ENCODE data around the gene TMEM54.

The TMEM54 gene, protein sequence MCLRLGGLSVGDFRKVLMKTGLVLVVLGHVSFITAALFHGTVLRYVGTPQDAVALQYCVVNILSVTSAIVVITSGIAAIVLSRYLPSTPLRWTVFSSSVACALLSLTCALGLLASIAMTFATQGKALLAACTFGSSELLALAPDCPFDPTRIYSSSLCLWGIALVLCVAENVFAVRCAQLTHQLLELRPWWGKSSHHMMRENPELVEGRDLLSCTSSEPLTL

DNA sequence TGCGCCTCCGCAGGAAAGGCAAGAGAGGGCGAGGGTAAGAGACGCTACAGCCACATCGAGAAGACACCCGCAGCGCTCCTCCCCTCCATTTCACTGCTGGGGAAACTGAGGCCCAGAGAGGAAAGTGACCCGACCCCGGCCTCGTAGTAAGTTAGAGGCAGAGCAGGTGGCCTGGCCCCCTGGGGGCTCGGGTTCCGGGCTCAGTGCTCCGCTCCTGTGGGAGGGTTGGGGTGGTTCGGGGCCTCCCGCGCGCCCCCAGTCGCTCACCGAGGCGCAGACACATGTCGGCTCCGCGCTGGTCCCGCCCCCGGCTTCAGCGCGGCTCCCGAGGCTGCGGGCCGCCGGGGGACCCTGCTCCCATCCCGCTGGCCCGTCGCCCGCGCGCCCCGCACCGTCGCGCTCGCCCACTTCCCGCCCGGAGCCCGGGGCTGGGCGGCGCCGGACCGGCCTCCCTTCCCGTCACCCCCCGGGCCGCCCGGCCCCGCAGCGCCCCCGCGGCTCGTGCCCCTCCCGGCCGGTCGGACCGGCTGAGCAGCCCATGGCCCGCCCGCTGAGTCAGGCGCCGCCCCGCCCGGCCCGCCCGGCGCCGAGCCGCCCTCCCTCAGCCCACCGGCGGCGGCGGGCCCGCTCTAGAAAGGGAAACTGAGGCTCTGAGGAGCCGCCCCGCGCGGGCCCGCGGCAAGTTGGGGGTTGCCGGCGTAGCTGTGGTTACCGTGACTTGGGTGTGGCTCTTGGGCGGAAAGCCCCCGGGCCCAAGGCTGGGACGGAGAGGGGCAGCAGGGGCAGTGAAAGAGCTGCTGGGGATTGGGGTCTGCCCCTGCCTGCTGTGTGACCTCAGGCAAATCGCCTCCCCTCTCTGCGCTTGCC is at the start of gene TMEM54:
Gene TMEM54, minus strand, starts transcription at position 434 of the 867 bp plus-strand sequence. Its CDS starts 151 bp downstream, at position 283.
- H3K27ac ChIP-seq: peak within 1 kb of the TSS in 20 of 21 experiments; percentile 59 to 88 (median 80)

DNA sequence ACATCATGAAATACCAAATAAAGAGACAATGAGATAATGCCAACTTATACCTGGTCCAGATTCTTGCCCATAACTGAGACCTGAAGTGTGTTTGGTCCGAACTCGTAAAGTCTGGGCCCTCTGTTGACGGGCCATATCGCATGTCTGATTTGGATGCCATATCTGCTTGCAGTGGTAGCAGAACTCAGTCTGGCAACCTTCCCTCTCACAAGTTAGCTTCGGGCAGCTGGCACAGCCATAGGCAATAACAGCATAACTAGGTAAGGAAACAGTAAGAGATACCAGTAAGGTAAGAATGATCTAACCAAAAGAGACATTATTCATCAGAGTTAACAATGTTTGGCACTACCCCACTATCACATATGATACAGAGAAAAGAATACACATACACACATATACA is 48.3 kb upstream of the TMEM54 start:
- peak overlapping the region in 4 of 21 experiments; percentile 6 to 73 (median 62) for H3K27ac ChIP-seq
- no peak overlapping the region for H3K4me3 ChIP-seq

More for the DNA sequence above, at the start of gene TMEM54:
- peak within 1 kb of the TSS; percentile 51 to 69 (median 59) for H3K4me3 ChIP-seq

DNA sequence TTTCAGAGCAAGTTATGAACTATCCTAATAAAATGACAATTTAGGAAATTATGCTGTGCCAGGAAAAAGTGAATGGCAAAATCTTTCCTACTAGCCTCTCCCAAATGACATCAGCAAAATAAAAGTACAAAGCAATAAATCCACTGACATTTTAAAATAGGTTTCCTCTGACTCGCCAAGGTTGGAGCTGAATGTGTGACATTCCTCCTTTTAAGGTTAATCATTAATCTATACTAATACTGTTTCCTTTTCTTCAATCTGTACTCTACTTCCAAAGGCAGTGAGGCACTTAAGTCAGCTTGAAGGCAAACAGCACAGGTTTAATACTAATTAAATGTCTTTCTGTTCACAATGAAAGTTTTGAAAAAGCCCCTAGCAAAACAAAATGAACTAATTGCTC is 47.7 kb upstream of the TMEM54 start:
- H3K4me3 ChIP-seq: no peak overlapping the region

DNA sequence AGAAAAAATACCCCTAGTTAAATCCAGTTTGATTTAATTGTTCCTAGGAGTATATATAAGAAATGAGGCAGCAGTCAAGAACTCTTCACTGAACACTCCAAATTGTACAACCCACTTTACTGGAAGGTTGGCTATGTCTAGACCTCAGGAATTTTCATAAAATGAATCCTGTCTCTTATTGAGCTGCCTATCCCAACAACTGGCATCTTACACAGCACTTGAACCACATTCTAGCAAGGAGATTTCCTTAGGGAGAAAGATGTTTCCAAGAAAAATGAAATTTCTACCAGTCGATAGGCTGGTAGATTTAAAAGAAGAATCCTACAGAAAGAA is 47.2 kb upstream of the TMEM54 start:
- H3K4me3 ChIP-seq: no peak overlapping the region
- peak overlapping the region in 4 of 21 experiments; percentile 63 to 73 (median 68) for H3K27ac ChIP-seq

More for the DNA sequence above, 47.7 kb upstream of the TMEM54 start:
- H3K27ac ChIP-seq: peak overlapping the region in 5 of 21 experiments; percentile 6 to 73 (median 64)

DNA sequence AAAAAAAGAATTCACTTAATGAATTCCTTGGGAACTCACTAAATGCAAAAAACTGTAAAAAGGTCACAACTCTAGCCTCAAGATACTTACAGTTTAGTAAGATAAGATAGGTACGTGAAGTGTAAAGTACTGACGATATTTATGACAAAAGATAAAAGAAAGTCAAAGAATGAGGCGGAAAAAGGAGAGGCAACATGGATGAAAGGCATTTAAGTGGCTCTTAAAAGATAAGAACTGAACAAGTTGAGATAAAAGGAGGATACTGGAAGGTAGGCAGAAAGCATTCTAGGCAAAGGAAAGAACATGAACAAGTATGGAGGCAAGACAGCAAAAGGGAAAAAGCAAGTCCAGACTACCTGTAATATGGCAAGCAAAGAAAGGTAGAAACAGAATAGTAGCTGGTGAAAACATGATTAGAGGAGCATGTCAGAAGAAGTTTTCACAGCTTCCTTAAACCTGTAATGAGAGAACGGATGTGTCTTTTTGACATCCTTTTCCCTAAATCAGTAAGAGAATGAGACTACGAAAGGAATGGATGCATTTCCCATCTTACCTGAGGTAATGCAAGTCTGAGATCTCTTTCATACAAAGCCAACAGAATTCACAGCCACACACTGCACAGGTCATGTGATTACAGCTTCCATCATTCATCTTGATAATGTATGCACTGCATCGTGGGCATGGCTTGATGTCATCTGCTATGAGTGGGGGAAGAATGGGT is 46.6 kb upstream of the TMEM54 start:
- peak overlapping the region in 4 of 21 experiments; percentile 63 to 73 (median 68) for H3K27ac ChIP-seq

DNA sequence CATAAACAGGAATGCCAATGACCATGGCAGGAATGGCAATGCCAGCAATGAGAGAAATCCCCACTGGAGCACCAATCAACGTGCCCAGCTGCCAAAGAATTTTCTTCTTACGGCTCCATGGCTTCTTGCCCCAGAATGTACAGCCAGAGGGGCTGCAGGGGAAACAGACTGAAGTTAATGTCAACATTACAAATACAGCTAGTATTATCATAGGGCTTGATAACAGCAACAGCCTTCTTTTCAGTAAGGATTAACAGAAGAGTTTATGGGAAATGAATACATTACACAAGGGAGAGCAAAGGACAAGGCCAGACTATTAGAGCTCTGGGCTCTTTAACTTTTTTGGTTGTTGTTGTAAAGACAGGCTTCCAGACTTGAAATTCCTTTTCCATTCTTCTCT is 45.2 kb upstream of the TMEM54 start:
- no peak overlapping the region for H3K4me3 ChIP-seq

More for the DNA sequence above, 46.6 kb upstream of the TMEM54 start:
- no peak overlapping the region for H3K4me3 ChIP-seq

DNA sequence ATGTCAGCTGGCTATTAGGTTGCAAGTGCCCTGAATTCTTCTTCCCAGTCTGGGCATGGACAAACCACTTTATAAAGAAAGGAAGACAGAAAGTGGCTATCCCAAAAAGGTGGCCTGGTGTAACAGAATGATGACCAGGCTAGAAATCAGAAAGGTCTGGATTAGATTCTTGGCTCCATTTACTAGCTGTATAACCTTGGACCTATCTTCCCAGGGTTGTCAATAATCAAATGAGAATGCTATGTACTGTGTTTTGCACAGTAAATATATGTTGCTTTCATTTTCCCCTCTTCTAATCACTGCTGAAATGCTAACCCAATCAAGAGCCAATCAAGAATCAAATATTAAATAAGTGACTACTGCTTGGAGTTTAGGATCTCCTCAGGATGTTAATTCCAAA is 43.0 kb upstream of the TMEM54 start:
- Histone ChIP-seq H3K27ac (no peak overlapping the region), H3K4me3 (no peak overlapping the region)

More for the DNA sequence above, 45.2 kb upstream of the TMEM54 start:
- H3K27ac ChIP-seq: peak overlapping the region in 3 of 21 experiments; percentile 5 to 50 (median 14)

DNA sequence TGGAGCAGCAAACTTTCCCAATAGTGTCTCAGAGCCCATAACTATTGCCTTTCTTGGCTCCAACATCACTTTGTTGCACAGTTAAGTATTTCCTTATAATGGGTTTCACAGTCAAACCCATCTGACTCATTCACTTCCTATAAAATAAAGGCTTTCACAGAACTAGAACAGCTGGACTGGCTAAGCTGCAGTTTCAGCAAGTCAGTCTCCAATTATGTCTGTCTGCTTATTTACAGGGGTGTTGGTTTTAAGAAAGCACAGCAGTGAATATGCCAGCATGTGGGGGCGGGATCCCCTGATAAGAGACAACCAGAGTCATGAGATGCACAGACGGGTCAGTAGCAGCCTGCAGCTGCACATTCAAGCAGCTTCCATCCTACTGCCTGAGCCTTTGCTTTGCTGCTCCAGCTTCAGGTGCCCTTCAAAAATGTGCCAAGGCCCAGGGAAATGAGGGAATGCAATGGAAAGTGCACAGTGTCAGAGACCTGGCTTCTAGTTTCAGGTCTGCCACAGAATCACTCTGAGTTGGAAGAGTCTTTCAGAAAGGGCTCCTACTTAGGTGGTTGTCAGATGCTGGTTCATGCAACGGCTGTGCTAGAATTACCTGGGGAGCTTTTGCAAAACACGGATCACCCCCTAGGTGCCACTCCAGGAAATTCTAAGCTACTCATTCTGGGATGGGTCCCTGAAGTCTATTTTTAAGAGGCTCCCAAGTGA is 38.6 kb upstream of the TMEM54 start:
- Histone ChIP-seq H3K27ac (peak overlapping the region in 16 of 21 experiments; percentile 10 to 66 (median 49)), H3K4me3 (no peak overlapping the region)

DNA sequence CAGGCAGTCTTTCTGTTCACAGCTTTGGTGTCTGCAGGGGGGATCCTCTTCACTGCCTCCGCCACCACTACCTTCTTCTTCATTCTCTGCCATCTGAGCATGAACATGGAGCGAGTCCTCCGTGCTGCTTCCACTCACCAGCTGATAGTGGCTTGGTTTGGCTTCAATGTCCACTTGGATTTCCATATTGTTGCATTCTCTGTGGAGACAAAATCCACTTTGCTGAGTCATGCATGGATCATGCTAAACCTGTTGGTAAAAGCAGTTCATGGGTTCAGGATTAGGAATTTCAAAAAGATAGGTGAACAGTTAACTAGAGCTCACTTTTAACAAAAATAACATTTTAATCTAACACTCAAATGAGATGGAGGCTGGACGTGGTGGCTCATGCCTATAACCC is 35.9 kb upstream of the TMEM54 start:
- Histone ChIP-seq H3K4me3 (no peak overlapping the region), H3K27ac (no peak overlapping the region)

DNA sequence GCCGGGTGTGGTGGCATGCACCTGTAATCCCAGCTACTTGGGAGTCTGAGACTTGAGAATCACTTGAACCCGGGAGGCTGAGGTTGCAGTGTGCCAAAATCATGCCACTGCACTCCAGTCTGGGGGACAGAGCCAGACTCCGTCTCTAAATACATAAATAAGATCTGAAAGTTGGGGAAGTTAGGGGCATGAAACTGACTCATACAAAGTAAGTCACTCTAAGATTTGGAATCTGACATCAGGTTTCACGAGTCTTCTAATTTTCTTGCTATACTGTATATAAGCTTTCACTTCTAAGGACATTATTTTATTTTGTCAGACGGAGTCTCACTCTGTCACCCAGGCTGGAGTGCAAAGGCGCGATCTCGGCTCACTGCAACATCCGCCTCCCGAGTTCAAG is 33.3 kb upstream of the TMEM54 start:
- peak overlapping the region in 8 of 21 experiments; percentile 11 to 51 (median 30) for H3K27ac ChIP-seq
- H3K4me3 ChIP-seq: no peak overlapping the region

DNA sequence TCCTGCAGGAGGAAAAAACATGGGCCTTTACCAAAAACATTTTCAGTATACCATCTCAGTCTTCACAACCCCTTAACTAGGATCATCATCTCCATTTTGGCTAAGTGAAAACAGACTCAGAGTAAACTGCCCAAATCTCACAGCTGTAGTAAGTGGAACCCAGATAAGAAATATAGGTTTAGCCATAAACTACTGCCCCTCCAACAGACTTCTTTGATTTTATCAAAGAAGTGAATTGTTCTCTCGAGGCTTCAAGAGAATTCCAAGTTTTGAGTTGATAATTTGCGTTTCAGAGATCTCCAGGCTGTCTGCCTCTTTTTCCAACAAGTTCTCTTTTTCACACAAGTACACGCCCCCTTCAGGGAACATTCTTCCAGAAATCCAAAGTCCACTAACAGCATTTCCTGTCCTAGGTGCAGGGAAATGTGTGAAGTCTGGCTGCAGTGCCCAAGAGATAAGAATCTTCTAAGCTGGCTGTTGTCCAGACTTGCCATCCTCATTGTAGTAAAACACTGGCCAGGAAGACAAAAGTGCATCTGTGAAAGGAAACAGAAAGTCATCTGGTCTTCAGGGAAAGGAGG is 32.6 kb upstream of the TMEM54 start:
- Histone ChIP-seq H3K27ac (peak overlapping the region in 10 of 21 experiments; percentile 11 to 51 (median 25)), H3K4me3 (no peak overlapping the region)

DNA sequence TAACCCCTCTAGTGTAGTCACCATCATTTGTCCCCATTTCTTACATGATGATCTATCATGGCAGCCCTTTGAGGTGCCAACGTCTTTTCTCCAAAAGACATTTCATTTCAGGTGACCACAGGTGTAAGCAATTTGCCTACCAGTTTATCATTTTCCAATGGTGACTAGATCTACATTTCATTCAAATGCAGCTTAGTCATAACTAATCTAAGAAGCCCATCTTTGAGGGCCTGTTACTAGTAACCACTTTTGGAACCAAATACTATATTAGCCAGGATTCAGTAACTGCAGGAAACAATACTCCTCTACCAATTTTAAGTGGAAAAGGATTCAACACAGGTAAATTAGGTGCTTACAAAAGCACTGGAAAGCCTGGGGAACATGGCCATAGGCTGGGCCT is 30.6 kb upstream of the TMEM54 start:
- H3K4me3 ChIP-seq: no peak overlapping the region
- H3K27ac ChIP-seq: no peak overlapping the region

DNA sequence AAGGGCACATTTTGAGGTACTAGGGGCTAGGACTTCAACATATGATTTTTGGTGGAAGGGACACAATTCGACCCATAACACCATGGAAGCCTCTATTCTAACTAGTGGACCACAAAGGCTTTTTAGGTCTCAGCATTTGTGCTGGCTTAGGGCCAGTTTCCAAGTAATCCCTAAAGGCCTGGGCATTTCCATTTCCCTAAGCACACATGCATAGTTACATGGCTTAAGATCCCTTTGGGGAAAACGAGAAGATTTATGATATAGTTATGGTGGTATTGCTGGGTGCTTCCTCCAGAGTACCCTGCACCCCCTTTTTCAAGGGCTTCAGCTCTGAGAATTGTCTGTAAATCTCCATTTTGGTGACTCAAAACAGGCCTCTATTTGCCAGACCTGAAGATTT is 28.2 kb upstream of the TMEM54 start:
- Histone ChIP-seq H3K4me3 (no peak overlapping the region), H3K27ac (no peak overlapping the region)

DNA sequence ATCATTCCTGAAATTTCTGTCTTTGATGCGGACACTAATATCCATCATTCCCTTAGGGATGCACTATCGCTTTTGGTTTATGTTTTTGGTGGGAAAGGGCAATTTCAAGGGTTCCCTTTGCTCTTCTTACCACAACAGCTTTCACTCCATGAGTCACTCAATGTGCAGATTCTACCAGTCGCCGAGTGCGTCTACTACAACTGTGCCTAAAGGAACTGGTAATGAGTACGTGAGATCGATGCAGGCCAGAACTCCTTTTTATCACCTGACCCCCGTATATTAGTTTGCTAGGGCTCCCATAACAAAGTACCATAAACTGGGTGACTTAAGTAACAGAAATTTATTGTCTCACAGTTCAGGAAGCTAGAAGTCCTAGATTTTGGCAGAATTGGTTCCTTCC is 27.5 kb upstream of the TMEM54 start:
- no peak overlapping the region for H3K27ac ChIP-seq
- H3K4me3 ChIP-seq: no peak overlapping the region

DNA sequence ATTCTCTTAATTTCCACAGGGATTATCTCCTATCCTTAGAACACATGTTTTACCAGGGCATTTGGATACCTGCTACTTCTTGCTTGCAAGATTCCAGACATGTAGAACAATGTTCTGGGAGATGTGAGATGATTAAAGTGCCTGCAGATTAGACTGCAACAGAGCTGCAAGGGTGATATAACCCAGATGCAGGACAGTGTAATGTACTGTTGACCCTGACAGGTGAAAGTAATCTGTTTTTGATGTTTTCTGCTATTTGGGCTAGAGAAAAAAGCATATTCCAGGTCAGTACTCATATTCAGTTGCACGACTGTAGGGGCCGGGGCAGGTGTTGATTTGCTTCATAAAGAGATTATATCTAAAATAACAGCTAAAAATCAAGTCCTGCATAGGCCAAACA is 27.1 kb upstream of the TMEM54 start:
- no peak overlapping the region for H3K4me3 ChIP-seq

DNA sequence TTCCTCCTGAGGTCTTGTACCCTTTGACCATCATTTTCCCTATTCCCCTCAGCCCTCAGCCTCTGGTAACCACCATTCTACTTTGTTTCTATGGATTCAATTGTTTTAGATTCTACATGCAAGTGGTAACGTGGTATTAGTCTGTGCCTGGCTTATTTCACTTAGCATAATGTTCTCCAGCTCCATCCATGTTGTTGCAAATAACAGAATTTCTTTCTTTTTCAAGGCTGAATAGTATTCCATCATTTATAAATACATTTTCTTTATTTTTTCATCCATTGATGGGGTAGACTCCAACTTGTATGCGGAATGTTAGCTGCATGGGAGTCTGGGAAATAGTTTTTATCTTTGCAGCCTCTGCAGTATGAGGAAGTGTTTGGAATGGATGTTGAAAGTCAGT is 26.3 kb upstream of the TMEM54 start:
- Histone ChIP-seq H3K4me3 (no peak overlapping the region), H3K27ac (no peak overlapping the region)

More for the DNA sequence above, 27.1 kb upstream of the TMEM54 start:
- H3K27ac ChIP-seq: no peak overlapping the region

DNA sequence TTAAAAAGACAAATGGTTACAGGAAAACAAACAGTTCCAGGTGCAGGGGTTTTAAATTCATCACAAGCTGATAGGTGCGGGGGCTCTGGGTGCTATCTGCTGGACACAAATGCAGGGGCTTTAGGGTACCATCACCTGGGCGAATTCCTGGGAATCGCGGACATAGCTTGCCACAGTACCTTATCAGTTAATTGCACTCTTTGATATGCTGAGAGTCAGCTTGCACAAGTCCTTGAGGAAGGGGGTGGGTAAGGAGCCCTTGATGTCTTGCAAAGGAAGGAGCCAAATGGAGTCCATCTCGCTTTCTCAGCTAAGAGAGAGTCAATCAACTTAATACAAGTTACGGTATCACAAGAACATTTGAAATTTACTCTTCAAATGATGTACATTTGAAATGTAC is 25.4 kb upstream of the TMEM54 start:
- no peak overlapping the region for H3K27ac ChIP-seq
- H3K4me3 ChIP-seq: no peak overlapping the region

DNA sequence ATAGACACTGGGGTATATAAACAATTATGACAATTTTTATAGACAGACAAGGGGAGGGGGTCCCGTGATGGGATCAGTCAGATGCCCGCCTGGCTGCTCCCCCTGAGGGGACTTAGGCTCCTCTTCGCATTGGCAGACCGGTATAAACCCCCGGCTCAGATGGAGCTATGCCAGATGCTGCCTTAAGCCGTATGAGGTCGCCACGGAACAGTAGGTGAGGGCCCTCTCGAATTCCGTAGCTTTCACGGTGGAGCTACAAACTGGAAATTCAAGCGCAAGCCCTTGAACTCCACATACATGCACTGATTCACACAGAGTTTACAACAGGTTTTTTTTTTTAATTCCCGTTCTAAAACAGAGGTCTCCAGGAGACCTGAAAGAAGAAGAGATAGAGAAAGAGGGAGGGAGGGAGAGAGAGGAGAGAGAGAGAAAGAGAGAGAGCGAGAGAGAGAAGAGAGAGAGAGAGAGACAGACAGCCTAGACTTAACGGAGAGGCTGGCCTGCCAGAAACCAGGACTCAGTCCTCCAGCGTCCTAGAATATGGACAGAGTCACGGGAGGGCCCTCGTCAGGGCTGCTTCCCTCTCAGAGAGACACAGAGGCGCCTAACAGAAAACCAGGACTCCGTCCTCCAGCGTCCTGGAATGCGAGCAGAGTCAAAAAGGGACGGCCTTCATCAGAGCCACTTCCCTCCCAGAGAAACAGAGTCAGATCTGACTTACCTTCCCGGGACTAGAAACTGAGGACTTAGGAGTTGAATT is 24.4 kb upstream of the TMEM54 start:
- Histone ChIP-seq H3K27ac (no peak overlapping the region), H3K4me3 (no peak overlapping the region)

Data from skin epidermis (tissue), 12 donors.